ENCODE measurements around the gene TTLL10.

DNA sequence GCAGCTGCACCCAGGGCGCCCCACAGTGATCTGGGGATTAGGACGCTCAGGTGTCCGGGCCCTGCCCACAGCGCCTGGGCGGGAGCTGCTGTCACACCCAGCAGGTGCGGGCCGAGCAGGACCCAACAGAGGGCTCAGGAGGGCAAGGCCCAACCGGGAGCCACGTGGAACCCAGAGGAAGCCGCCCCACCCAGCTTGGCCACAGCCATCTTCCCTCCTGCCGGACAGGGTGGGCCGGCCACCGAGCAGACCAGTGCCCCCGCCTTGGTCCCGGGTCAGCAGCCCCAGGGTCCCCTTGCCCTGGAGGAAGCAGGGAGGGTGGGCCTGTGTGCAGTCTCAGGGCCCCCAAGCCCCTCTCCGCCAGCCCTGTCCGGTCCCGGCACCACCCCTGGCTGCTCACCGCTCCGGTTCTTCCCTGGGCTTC is 6.3 kb upstream of the TTLL10 start:
- TF ChIP-seq, protein P1, sequence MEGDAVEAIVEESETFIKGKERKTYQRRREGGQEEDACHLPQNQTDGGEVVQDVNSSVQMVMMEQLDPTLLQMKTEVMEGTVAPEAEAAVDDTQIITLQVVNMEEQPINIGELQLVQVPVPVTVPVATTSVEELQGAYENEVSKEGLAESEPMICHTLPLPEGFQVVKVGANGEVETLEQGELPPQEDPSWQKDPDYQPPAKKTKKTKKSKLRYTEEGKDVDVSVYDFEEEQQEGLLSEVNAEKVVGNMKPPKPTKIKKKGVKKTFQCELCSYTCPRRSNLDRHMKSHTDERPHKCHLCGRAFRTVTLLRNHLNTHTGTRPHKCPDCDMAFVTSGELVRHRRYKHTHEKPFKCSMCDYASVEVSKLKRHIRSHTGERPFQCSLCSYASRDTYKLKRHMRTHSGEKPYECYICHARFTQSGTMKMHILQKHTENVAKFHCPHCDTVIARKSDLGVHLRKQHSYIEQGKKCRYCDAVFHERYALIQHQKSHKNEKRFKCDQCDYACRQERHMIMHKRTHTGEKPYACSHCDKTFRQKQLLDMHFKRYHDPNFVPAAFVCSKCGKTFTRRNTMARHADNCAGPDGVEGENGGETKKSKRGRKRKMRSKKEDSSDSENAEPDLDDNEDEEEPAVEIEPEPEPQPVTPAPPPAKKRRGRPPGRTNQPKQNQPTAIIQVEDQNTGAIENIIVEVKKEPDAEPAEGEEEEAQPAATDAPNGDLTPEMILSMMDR (IDR thresholded peaks at IDR 0.05) = no peak
- TF ChIP-seq POLR2A (IDR thresholded peaks at IDR 0.05) = no peak
